Naive thymus-derived CD4-positive, alpha-beta T cell (primary cell): ENCODE results near the gene MAGOH. TPM values are rescaled to one million over a fixed set of nuclear protein-coding genes. Genes with fewer than 3 reads are reported as not detected.

Experiments
- ATAC-seq: fragments of 150-1000 bp; cut with Tn5 transposase; 2 replicates; pipeline ENCODE4 v1.10.0; 2021; ENCODE audit warnings: mild to moderate bottlenecking, moderate library complexity
- CTCF ChIA-PET: fragments of 350-600 bp; sonication (Branson Sonifier 250); formaldehyde crosslinking; loops from one replicate; lab custom pipeline; 2021; ENCODE audit warnings: antibody characterized with exemption; lab: Charles Lee
- POLR2A ChIA-PET: fragments of 350-600 bp; sonication (Branson Sonifier 250); formaldehyde crosslinking; loops from one replicate; lab custom pipeline; 2021; ENCODE audit warnings: antibody characterized with exemption, inconsistent platforms; lab: Charles Lee
- DNase-seq, 9 donors: peaks; one replicate each; pipeline versions ENCODE4 v3.0.0 to v3.0.0-alpha.2; 2020 to 2022; ENCODE audit warnings: mixed read lengths in 1 of 9
- H3K27ac ChIP-seq: one replicate; pipeline ENCODE4 v1.7.0; 2013; ENCODE audit warnings: mild to moderate bottlenecking, low read depth, low read length, moderate library complexity
- H3K27me3 ChIP-seq, 2 donors: one replicate each; pipeline ENCODE4 v1.7.0; 2013; ENCODE audit warnings: low read length in 2 of 2, mild to moderate bottlenecking in 2 of 2, moderate library complexity in 2 of 2; ENCODE audit not compliant: control insufficient read depth in 2 of 2, insufficient read depth in 2 of 2
- H3K36me3 ChIP-seq, 3 experiments: 1 replicate in 2 of 3; 2 replicates in 1 of 3; pipeline ENCODE4 v1.7.0; 2013; ENCODE audit warnings: low read length in 3 of 3, mild to moderate bottlenecking in 3 of 3, moderate library complexity in 1 of 3; ENCODE audit not compliant: insufficient read depth in 3 of 3, control insufficient read depth in 2 of 3
- H3K4me1 ChIP-seq, 2 donors: one replicate each; pipeline ENCODE4 v1.7.0; 2013; ENCODE audit warnings: low read length in 2 of 2, mild to moderate bottlenecking in 2 of 2, moderate library complexity in 1 of 2; ENCODE audit not compliant: control insufficient read depth in 2 of 2, insufficient read depth in 2 of 2
- H3K4me3 ChIP-seq: 2 replicates; pipeline ENCODE4 v1.7.0; 2013; ENCODE audit warnings: mild to moderate bottlenecking, low read length
- H3K9me3 ChIP-seq, 3 experiments: 1 replicate in 2 of 3; 2 replicates in 1 of 3; pipeline ENCODE4 v1.7.0; 2013; ENCODE audit warnings: low read length in 3 of 3; ENCODE audit not compliant: control insufficient read depth in 2 of 3
- H3K27ac Mint-ChIP-seq, 9 donors: one replicate each; pipeline ENCODE4 v1.8.0; 2020 to 2022; ENCODE audit warnings: mixed read lengths in 9 of 9, mild to moderate bottlenecking in 8 of 9, moderate library complexity in 5 of 9, inconsistent platforms in 2 of 9
- H3K27me3 Mint-ChIP-seq, 5 donors: one replicate each; pipeline ENCODE4 v1.8.0; 2021 to 2022; ENCODE audit warnings: mixed read lengths in 5 of 5, mild to moderate bottlenecking in 1 of 5
- H3K36me3 Mint-ChIP-seq, 5 donors: one replicate each; pipeline ENCODE4 v1.8.0; 2020 to 2022; ENCODE audit warnings: mixed read lengths in 5 of 5, mild to moderate bottlenecking in 3 of 5, inconsistent platforms in 1 of 5
- H3K4me1 Mint-ChIP-seq, 7 donors: one replicate each; pipeline ENCODE4 v1.8.0; 2020 to 2022; ENCODE audit warnings: mixed read lengths in 7 of 7, mild to moderate bottlenecking in 3 of 7, inconsistent platforms in 1 of 7
- H3K4me3 Mint-ChIP-seq, 10 donors: one replicate each; pipeline ENCODE4 v1.8.0; 2020 to 2022; ENCODE audit warnings: mild to moderate bottlenecking in 10 of 10, mixed read lengths in 10 of 10, moderate library complexity in 6 of 10, inconsistent platforms in 2 of 10
- H3K9me3 Mint-ChIP-seq, 11 donors: one replicate each; pipeline ENCODE4 v1.8.0; 2020 to 2022; ENCODE audit warnings: mixed read lengths in 11 of 11, mild to moderate bottlenecking in 4 of 11, inconsistent platforms in 1 of 11, moderate library complexity in 1 of 11
- intact Hi-C, 2 donors: fragments of 100-400 bp; cut with micrococcal nuclease; formaldehyde crosslinking; loops; one replicate each; pipeline ENCODE4 v1.15.1; 2023
- polyA plus RNA-seq, 2 donors: library from polyadenylated mRNA; unstranded; fragments of 300-500 nt; fragmentation: Illumina TruSeq; gene quantifications; one replicate each; pipeline ENCODE4 v1.2.3, GENCODE V29; 2021
- total RNA-seq, 6 experiments: library from RNA in 5 of 6; stranded (reverse) in 5 of 6; gene quantifications; 1 replicate in 5 of 6; 2 replicates in 1 of 6; pipeline ENCODE4 v1.2.3 and lab custom pipeline; 2021 to 2026

The MAGOH gene
- total and polyA plus RNA-seq, 7 experiments from 2014 or later: 37.7 to 108 (median 54.5) TPM

DNA sequence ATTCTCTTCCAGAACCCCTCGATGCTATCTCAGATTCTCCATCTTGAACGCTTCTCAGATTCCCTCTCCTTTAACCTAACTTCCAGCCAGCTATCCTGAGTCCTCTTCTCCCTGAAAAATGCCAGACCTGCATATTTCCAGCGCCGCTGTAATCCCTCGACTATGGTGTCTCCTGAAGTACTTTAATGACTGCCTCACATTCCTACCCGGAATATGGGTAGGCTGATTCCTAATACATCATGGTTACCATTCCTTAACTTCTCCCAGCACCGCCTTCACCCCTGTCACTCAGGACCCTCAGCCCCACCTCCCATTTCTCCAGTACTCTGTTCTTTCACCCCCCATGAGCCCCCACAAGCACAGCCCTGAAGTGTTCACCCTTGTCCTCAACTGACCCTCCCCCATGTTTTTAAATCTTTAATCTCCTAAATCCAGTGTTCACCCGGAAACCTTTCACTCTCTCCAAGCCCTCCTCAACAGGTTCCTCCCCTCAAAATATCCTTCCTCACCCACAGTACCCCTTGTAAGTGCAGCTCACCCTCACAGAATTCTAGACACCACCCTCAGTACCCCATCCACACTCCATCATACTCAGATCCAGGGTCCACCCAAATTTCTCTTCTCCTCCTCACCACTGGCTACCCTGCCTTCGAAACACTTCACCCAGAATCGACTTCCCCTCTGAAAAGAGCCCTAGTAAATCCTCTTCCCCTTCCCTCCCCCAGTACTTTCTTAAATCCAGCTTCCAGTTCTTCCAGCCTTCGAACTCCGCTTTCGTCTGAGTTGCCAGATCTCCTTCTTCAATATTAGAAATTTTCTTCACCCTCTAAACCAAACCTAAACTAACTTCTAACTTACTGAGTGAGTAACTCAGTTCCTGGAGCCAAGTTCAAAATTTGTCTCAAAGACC lies 40.8 kb downstream of the MAGOH start:
- Histone ChIP-seq H3K27me3 (no peaks in the 10 kb centered on the region), H3K4me1 (peaks cover 16 to 20% of the 10 kb centered on the region in 2 donors), H3K4me3 (peak overlapping the region; percentile 91), H3K27ac (peak overlapping the region; percentile 98), H3K36me3 (peaks cover 0 to 19% (median 0%) of the 10 kb centered on the region in 3 experiments), H3K9me3 (no peaks in the 10 kb centered on the region)
- ChIA-PET CTCF (no interaction called here), POLR2A (interaction anchor here (0.7 to 6.3 kb wide), 4 partner anchors 15 to 23 kb away, joined by 3 to 42 read pairs (median 3); partner anchors contain the start of gene CZIB)
- H3K27ac Mint-ChIP-seq: peak overlapping the region; percentile 90 to 100 (median 97)
- peak overlapping the region; percentile 88 to 100 (median 98) for H3K4me3 Mint-ChIP-seq
- intact Hi-C loops: loop anchor here (2.0 to 5.0 kb wide), 9 partner anchors 180 to 1320 kb away; partner anchors contain the start of genes NDC1 (in 2 of the 2), NRDC (in 2 of the 2), CC2D1B (in 1 of the 2) and ECHDC2 (in 1 of the 2)
- peaks cover 13 to 50% (median 44%) of the 10 kb centered on the region in 7 donors for H3K4me1 Mint-ChIP-seq
- ATAC-seq (no peak), DNase-seq (no peak)
- H3K9me3 Mint-ChIP-seq: peaks cover 0 to 3% (median 0%) of the 10 kb centered on the region in 11 donors
- H3K36me3 Mint-ChIP-seq: peaks cover 6 to 23% (median 14%) of the 10 kb centered on the region in 5 donors
- no peaks in the 10 kb centered on the region for H3K27me3 Mint-ChIP-seq

DNA sequence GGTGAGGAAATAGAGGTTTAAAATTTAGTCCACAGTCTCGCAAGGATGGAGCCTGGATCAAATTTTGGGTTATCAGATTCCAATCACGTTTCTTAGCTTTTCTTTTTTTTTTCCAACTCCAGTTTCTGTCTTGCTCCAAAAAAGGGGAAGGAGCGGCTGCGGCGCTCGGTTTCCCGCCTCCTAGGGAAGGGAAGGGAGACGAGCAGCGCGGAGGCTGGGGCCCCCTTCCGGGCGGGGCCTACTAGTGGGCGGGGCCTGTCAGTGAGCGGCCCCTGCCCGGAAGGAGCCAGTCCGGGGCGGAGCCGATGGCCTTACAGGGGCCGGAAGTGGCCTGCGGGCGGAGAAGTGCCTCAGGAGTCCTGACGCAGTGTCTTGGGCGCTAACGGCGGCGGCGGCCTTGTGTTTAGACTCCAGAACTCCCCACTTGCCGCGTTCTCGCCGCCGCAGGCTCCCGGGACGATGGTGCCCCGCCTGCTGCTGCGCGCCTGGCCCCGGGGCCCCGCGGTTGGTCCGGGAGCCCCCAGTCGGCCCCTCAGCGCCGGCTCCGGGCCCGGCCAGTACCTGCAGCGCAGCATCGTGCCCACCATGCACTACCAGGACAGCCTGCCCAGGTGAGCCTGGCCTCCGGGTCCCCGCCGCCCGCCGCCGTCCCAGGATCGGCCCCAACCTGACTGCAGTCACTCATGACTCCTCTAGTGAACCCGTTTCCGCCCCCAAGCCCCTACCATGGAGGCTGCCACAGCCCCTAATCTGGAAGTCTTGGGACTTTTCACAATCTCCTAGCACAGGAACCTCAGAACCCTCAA lies 41.6 kb downstream of the MAGOH start, which contains the start of gene CPT2:
Gene CPT2 (plus strand): TSS at position 340 of the 806 bp plus-strand sequence. CDS start 120 bp downstream, at position 460.
- Mint-ChIP-seq H3K4me3 (peak within 1 kb of the TSS; percentile 88 to 100 (median 98)), H3K36me3 (peaks cover 4 to 21% (median 12%) of the 10 kb centered on the region in 5 donors), H3K4me1 (peaks cover 13 to 48% (median 44%) of the 10 kb centered on the region in 7 donors), H3K27ac (peak within 1 kb of the TSS; percentile 90 to 100 (median 97)), H3K9me3 (peaks cover 0 to 4% (median 0%) of the 10 kb centered on the region in 11 donors), H3K27me3 (no peaks in the 10 kb centered on the region)
- intact Hi-C loops: loop anchor here (1.0 to 5.0 kb wide), 17 partner anchors 24 to 1319 kb away; partner anchors contain the start of genes CC2D1B (in 2 of the 2), CZIB (in 2 of the 2), MAGOH (in 2 of the 2) and NDC1 (in 2 of the 2)
- Histone ChIP-seq H3K4me3 (peak within 1 kb of the TSS; percentile 91), H3K27me3 (no peaks in the 10 kb centered on the region), H3K9me3 (no peaks in the 10 kb centered on the region), H3K4me1 (peaks cover 16 to 20% of the 10 kb centered on the region in 2 donors), H3K27ac (peak within 1 kb of the TSS; percentile 98), H3K36me3 (peaks cover 0 to 11% (median 0%) of the 10 kb centered on the region in 3 experiments)
- ChIA-PET CTCF (interaction anchor here (1.7 kb wide), 1 partner anchor 14 kb away, joined by 4 read pairs; no protein-coding TSS in a partner anchor), POLR2A (interaction anchor here (0.6 to 6.3 kb wide), 5 partner anchors 10 to 24 kb away, joined by 3 to 42 read pairs (median 4); partner anchors contain the start of gene CZIB)
- ATAC-seq (peak; percentile 99), DNase-seq (peak; percentile 78 to 94 (median 89))

DNA sequence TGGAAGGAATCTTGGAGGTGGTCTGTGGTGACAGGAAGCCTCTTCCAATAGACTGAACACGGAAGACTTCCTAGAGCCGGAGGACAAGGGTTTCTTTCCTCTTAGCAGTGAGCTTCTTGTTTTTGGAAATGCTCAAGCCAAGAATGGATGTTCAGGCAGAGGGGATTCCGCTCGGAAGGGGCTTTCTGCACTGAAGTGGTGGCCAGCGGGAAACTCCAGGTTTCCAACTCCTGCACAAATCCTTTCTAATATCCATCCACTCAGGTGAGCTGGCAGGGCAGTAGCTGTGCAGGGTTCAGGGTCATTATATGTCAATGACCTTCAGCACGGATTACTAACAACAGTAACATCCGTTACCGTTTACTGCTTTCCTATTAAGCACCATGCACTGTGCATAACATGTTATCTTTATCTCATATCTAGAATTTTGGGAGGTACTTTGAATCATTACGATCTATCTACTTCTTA lies 42.3 kb downstream of the MAGOH start:
- peak overlapping the region; percentile 91 for H3K4me3 ChIP-seq
- intact Hi-C loops: loop anchor here (1.0 to 5.0 kb wide), 17 partner anchors 24 to 1319 kb away; partner anchors contain the start of genes CC2D1B (in 2 of the 2), CZIB (in 2 of the 2), MAGOH (in 2 of the 2) and NDC1 (in 2 of the 2)
- POLR2A ChIA-PET: interaction anchor here (0.6 to 6.3 kb wide), 5 partner anchors 10 to 44 kb away, joined by 3 to 42 read pairs (median 4); partner anchors contain the start of gene CZIB

DNA sequence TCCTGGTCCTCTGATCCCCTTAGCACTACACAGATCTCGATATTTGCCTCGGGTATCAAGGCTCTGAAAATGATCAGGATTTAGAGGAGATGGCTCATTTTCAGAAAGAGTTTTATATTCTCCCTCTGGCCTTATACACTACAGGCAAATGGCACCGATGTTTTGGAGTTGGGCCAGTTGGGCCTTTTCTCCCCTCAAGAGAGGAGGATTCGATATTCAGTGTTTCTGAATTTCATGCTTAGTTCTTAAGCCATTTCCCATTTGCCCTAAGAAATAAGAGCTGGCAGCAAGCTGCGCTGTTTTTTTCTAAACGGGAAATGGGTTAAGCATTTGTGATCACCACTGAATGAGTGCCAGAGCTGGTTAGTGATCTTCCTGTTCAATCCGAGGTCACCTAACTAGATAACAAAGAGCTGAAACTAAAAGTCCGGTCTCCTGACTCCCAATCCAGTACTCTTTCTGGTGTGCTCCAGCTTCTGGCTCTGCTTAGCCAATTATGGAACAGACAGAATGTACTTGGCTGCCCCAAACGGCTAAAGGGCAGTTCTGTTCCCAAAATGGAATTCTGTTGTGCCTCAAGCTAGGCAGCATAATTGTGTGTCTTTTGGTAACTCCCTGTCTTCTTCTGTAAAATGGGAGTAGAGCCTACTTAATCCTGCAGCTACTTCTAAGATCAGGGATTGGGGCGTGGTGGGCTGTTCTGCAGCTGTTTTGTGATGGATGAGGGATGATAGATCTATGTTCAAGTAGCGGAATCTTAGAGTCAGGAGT lies 42.9 kb downstream of the MAGOH start:
- H3K27ac Mint-ChIP-seq: peak overlapping the region in 8 of 9 donors; percentile 69 to 100 (median 93)
- Histone ChIP-seq H3K4me1 (peaks cover 16 to 20% of the 10 kb centered on the region in 2 donors), H3K9me3 (no peaks in the 10 kb centered on the region), H3K27ac (no peak overlapping the region), H3K36me3 (no peaks in the 10 kb centered on the region), H3K27me3 (no peaks in the 10 kb centered on the region), H3K4me3 (no peak overlapping the region)
- no peaks in the 10 kb centered on the region for H3K27me3 Mint-ChIP-seq
- peak overlapping the region in 8 of 10 donors; percentile 3 to 100 (median 94) for H3K4me3 Mint-ChIP-seq
- no peak for DNase-seq
- CTCF ChIA-PET: interaction anchor here (1.1 to 1.7 kb wide), 2 partner anchors 13 to 17 kb away, joined by 3 to 4 read pairs; no protein-coding TSS in a partner anchor
- H3K9me3 Mint-ChIP-seq: peaks cover 0 to 4% (median 0%) of the 10 kb centered on the region in 11 donors
- no peak for ATAC-seq
- POLR2A ChIA-PET: interaction anchor here (0.7 to 6.3 kb wide), 4 partner anchors 9 to 43 kb away, joined by 3 to 42 read pairs (median 4); partner anchors contain the start of gene CZIB
- H3K4me1 Mint-ChIP-seq: peaks cover 13 to 39% (median 36%) of the 10 kb centered on the region in 7 donors
- intact Hi-C loops: loop anchor here (1.0 to 5.0 kb wide), 17 partner anchors 25 to 1318 kb away; partner anchors contain the start of genes CC2D1B (in 2 of the 2), CZIB (in 2 of the 2), MAGOH (in 2 of the 2) and NDC1 (in 2 of the 2)
- peaks cover 0 to 10% (median 0%) of the 10 kb centered on the region in 5 donors for H3K36me3 Mint-ChIP-seq

More for the DNA sequence above, 42.3 kb downstream of the MAGOH start:
- peaks cover 2 to 15% (median 5%) of the 10 kb centered on the region in 5 donors for H3K36me3 Mint-ChIP-seq
- H3K4me3 Mint-ChIP-seq: peak overlapping the region; percentile 88 to 100 (median 94)
- Histone ChIP-seq H3K36me3 (peaks cover 0 to 5% (median 0%) of the 10 kb centered on the region in 3 experiments), H3K4me1 (peaks cover 16 to 20% of the 10 kb centered on the region in 2 donors), H3K27ac (peak overlapping the region; percentile 98), H3K27me3 (no peaks in the 10 kb centered on the region), H3K9me3 (no peaks in the 10 kb centered on the region)
- peak in 2 of 9 donors; percentile 6 to 8 for DNase-seq
- peak; percentile 24 for ATAC-seq
- H3K4me1 Mint-ChIP-seq: peaks cover 13 to 45% (median 42%) of the 10 kb centered on the region in 7 donors
- peak overlapping the region; percentile 84 to 100 (median 93) for H3K27ac Mint-ChIP-seq
- peaks cover 0 to 4% (median 0%) of the 10 kb centered on the region in 11 donors for H3K9me3 Mint-ChIP-seq
- CTCF ChIA-PET: interaction anchor here (1.7 kb wide), 1 partner anchor 14 kb away, joined by 4 read pairs; no protein-coding TSS in a partner anchor
- H3K27me3 Mint-ChIP-seq: no peaks in the 10 kb centered on the region

DNA sequence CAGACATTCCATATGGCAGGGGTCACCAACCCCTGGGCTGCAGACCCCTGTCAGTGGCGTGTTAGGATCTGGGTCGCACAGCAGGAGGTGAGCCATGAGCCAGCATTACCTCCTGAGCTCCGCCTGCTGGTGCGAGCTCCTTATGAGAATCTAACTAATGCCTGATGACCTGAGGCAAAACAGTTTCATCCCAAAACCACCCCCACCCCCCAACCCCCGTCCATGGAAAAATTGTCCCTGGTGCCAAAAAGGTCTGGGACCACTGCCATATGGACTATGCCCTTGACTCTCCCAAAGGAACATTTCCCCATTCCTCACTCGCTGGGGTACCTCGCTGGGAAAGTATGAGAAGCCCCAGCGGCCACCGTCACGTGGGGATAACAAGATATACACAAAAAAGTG lies 48.1 kb downstream of the MAGOH start:
- no peaks in the 10 kb centered on the region for H3K9me3 ChIP-seq

More for the DNA sequence above, 48.1 kb downstream of the MAGOH start:
- H3K4me1 ChIP-seq: no peaks in the 10 kb centered on the region
- Mint-ChIP-seq H3K27ac (no peak overlapping the region), H3K9me3 (peaks cover 0 to 4% (median 0%) of the 10 kb centered on the region in 11 donors), H3K27me3 (peaks cover 0 to 15% (median 6%) of the 10 kb centered on the region in 5 donors), H3K4me3 (no peak overlapping the region), H3K36me3 (no peaks in the 10 kb centered on the region), H3K4me1 (no peaks in the 10 kb centered on the region)
- ChIA-PET POLR2A (no interaction called here), CTCF (no interaction called here)
- ATAC-seq: no peak
- no peak for DNase-seq
- H3K27me3 ChIP-seq: no peaks in the 10 kb centered on the region
- no peak overlapping the region for H3K4me3 ChIP-seq
- no peak overlapping the region for H3K27ac ChIP-seq
- H3K36me3 ChIP-seq: no peaks in the 10 kb centered on the region
- intact Hi-C loops: no loop called here
